ENCODE measurements around the gene KIAA1328. TPM values are rescaled to one million over a fixed set of nuclear protein-coding genes. Genes with fewer than 3 reads are reported as not detected.

Gene KIAA1328
- total RNA-seq, 1 donor from 2014 or later, result 5.8 TPM

- Histone ChIP-seq H3K4me3 (ENCODE audit: low read depth, low read length) (no peak overlapping the region), H3K36me3 (ENCODE audit: control insufficient read depth, insufficient read depth, low read length) (no peaks in the 10 kb centered on the region), H3K27me3 (ENCODE audit: control insufficient read depth, insufficient read depth, low read length) (no peaks in the 10 kb centered on the region)
- no peak for TF ChIP-seq CTCF (IDR thresholded peaks at IDR 0.05; ENCODE audit: insufficient read depth, low read length, poor library complexity, severe bottlenecking)
- no peak for DNase-seq (ENCODE audit: low read depth)
These were observed 235.3 kb downstream of the KIAA1328 start for GRCh38 chr18:37064187-37064586.

GRCh38 chr18:37065254-37065653 is 236.3 kb downstream of the KIAA1328 start:
- no peak for DNase-seq (ENCODE audit: low read depth)
- H3K27me3 ChIP-seq (ENCODE audit: control insufficient read depth, insufficient read depth, low read length), result no peaks in the 10 kb centered on the region
- H3K36me3 ChIP-seq (ENCODE audit: control insufficient read depth, insufficient read depth, low read length), result no peaks in the 10 kb centered on the region
- no peak for TF ChIP-seq CTCF (IDR thresholded peaks at IDR 0.05; ENCODE audit: insufficient read depth, low read length, poor library complexity, severe bottlenecking)
- H3K4me3 ChIP-seq (ENCODE audit: low read depth, low read length), result no peak overlapping the region

- no peak overlapping the region for H3K4me3 ChIP-seq (ENCODE audit: low read depth, low read length)
- H3K36me3 ChIP-seq (ENCODE audit: control insufficient read depth, insufficient read depth, low read length), result no peaks in the 10 kb centered on the region
- no peaks in the 10 kb centered on the region for H3K27me3 ChIP-seq (ENCODE audit: control insufficient read depth, insufficient read depth, low read length)
- DNase-seq (ENCODE audit: low read depth), result no peak
- no peak for TF ChIP-seq CTCF (IDR thresholded peaks at IDR 0.05; ENCODE audit: insufficient read depth, low read length, poor library complexity, severe bottlenecking)
These were observed 256.0 kb downstream of the KIAA1328 start for GRCh38 chr18:37084912-37085311.

GRCh38 chr18:37085362-37085761 is 256.4 kb downstream of the KIAA1328 start:
- no peak for DNase-seq (ENCODE audit: low read depth)

GRCh38 chr18:37107748-37108522 is 279.0 kb downstream of the KIAA1328 start:
- TF ChIP-seq CTCF (IDR thresholded peaks at IDR 0.05; ENCODE audit: insufficient read depth, low read length, poor library complexity, severe bottlenecking), result no peak
- H3K27me3 ChIP-seq (ENCODE audit: control insufficient read depth, insufficient read depth, low read length), result no peaks in the 10 kb centered on the region
- H3K36me3 ChIP-seq (ENCODE audit: control insufficient read depth, insufficient read depth, low read length), result no peaks in the 10 kb centered on the region
- H3K4me3 ChIP-seq (ENCODE audit: low read depth, low read length), result no peak overlapping the region
- DNase-seq (ENCODE audit: low read depth), result no peak

More at GRCh38 chr18:37085362-37085761, 256.4 kb downstream of the KIAA1328 start:
- Histone ChIP-seq H3K36me3 (ENCODE audit: control insufficient read depth, insufficient read depth, low read length) (no peaks in the 10 kb centered on the region), H3K4me3 (ENCODE audit: low read depth, low read length) (no peak overlapping the region), H3K27me3 (ENCODE audit: control insufficient read depth, insufficient read depth, low read length) (no peaks in the 10 kb centered on the region)
- TF ChIP-seq CTCF (IDR thresholded peaks at IDR 0.05; ENCODE audit: insufficient read depth, low read length, poor library complexity, severe bottlenecking), result no peak

- Histone ChIP-seq H3K4me3 (ENCODE audit: low read depth, low read length) (no peak overlapping the region), H3K27me3 (ENCODE audit: control insufficient read depth, insufficient read depth, low read length) (no peaks in the 10 kb centered on the region), H3K36me3 (ENCODE audit: control insufficient read depth, insufficient read depth, low read length) (no peaks in the 10 kb centered on the region)
- DNase-seq (ENCODE audit: low read depth), result no peak
- no peak for TF ChIP-seq CTCF (IDR thresholded peaks at IDR 0.05; ENCODE audit: insufficient read depth, low read length, poor library complexity, severe bottlenecking)
These were observed 293.9 kb downstream of the KIAA1328 start for GRCh38 chr18:37122877-37123276.

Measured in kidney epithelial cell (primary cell).